BE2C (cell line): ENCODE data around the gene UXS1.

Source experiments
- DNase-seq: peaks from one replicate; pipeline ENCODE4 v3.0.0-alpha.2; 2020
- H3K27me3 ChIP-seq: fragments of 250-450 bp; sonication (Bioruptor Pico); 2 replicates; pipeline ENCODE4 v1.5.1; 2020; ENCODE audit warnings: mild to moderate bottlenecking
- H3K36me3 ChIP-seq: fragments of 250-450 bp; sonication (Bioruptor Pico); 2 replicates; pipeline ENCODE4 v1.5.1; 2020; ENCODE audit warnings: mild to moderate bottlenecking
- H3K4me1 ChIP-seq: fragments of 250-450 bp; sonication (Bioruptor Pico); 2 replicates; pipeline ENCODE4 v1.5.1; 2020
- H3K4me3 ChIP-seq: 2 replicates; pipeline ENCODE4 v1.5.1; 2011; ENCODE audit warnings: low read depth, low read length
- H3K9me3 ChIP-seq: fragments of 250-450 bp; sonication (Bioruptor Pico); 2 replicates; pipeline ENCODE4 v1.5.1; 2020
- CTCF ChIP-seq: IDR thresholded peaks from 2 replicates; pipeline ENCODE4 v1.5.1; 2012; ENCODE audit warnings: mild to moderate bottlenecking, low read depth, low read length

The UXS1 gene

DNA sequence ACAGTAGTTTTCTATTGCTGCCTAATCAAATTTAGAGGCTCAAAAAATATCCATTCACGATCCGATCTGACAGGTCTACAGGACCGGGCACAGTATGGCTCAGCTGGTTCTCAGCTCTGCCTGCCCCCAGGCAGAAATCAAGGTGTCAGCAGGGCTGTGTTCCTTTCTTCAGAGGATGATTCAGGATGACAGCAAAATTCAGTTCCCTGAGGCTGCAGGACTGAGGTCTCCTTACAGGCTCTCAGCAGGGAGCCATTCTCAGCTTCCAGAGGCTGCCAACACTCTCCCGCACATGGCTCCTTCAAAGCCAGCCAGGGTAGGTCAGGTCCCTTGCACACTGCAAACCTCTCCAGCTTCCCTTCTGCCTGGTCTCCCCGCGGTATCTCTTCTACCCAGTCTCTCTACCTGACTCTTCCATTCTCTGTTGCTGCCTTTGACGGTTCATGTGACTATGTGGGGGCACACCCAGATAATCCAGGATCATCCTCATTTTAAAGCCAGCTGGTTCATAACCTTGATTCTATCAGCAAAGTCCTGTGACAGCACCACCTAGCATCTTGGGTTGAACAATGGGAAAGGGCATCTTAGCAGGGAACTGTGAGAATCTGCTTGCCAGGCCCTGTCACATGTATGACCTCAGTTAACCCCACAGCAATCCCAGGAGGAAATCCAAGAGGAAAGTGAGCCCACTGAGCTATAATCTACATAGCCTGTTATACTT is 50.4 kb downstream of the UXS1 start:
- Histone ChIP-seq H3K4me1 (no peaks in the 10 kb centered on the region), H3K9me3 (no peaks in the 10 kb centered on the region), H3K4me3 (no peak overlapping the region), H3K36me3 (no peaks in the 10 kb centered on the region), H3K27me3 (no peaks in the 10 kb centered on the region)
- peak; percentile 13 for DNase-seq
- no peak for TF ChIP-seq CTCF

- no peak for DNase-seq
- Histone ChIP-seq H3K27me3 (no peaks in the 10 kb centered on the region), H3K4me3 (no peak overlapping the region), H3K4me1 (no peaks in the 10 kb centered on the region), H3K9me3 (no peaks in the 10 kb centered on the region), H3K36me3 (no peaks in the 10 kb centered on the region)
- no peak for TF ChIP-seq CTCF
These were observed 51.4 kb downstream of the UXS1 start for GRCh38 chr2:106142683-106143082.

- H3K9me3 ChIP-seq: no peaks in the 10 kb centered on the region
- H3K36me3 ChIP-seq: no peaks in the 10 kb centered on the region
- DNase-seq: no peak
- no peaks in the 10 kb centered on the region for H3K27me3 ChIP-seq
- H3K4me3 ChIP-seq: no peak overlapping the region
- TF ChIP-seq CTCF: no peak
- no peaks in the 10 kb centered on the region for H3K4me1 ChIP-seq
These were observed 53.2 kb downstream of the UXS1 start for GRCh38 chr2:106140913-106141312.

- Histone ChIP-seq H3K27me3 (no peaks in the 10 kb centered on the region), H3K4me3 (no peak overlapping the region), H3K36me3 (no peaks in the 10 kb centered on the region), H3K4me1 (no peaks in the 10 kb centered on the region), H3K9me3 (no peaks in the 10 kb centered on the region)
- no peak for DNase-seq
- no peak for TF ChIP-seq CTCF
These were observed 54.0 kb downstream of the UXS1 start for GRCh38 chr2:106140113-106140512.

- DNase-seq: no peak
- TF ChIP-seq CTCF: no peak
- H3K4me3 ChIP-seq: no peak overlapping the region
- H3K9me3 ChIP-seq: no peaks in the 10 kb centered on the region
- no peaks in the 10 kb centered on the region for H3K4me1 ChIP-seq
- H3K27me3 ChIP-seq: no peaks in the 10 kb centered on the region
- H3K36me3 ChIP-seq: no peaks in the 10 kb centered on the region
These were observed 54.7 kb downstream of the UXS1 start for GRCh38 chr2:106139238-106139935.
